Lung microvascular endothelial cell (primary cell): Measurements from ENCODE around the gene NEDD8. TPM values are rescaled to one million over a fixed set of nuclear protein-coding genes. Genes with fewer than 3 reads are reported as not detected.
A peak's percentile ranks its signal among the peaks of the same experiment; 100 is the strongest.

Experiments
- DNase-seq, 2 donors: peaks; one replicate each; pipeline versions ENCODE4 v3.0.0 to v3.0.0-alpha.2; 2010; ENCODE audit warnings: low read depth in 2 of 2
- total RNA-seq: library from RNA; depleted of rRNA; stranded (reverse); fragments of >200 nt; gene quantifications from 2 replicates; pipeline ENCODE4 v1.2.1, GENCODE V29; 2014

The NEDD8 gene
- total RNA-seq, 1 donor from 2014 or later: 210 TPM

- no peak for DNase-seq
Measured at GRCh38 chr14:24197056-24197450, 35.1 kb downstream of the NEDD8 start.

GRCh38 chr14:24196071-24197055 is 35.8 kb downstream of the NEDD8 start:
- DNase-seq: peak; percentile 30 to 41

GRCh38 chr14:24195186-24196070 is 36.7 kb downstream of the NEDD8 start, which contains the start of gene TM9SF1:
Gene TM9SF1, minus strand, starts transcription at chr14:24195441. Its CDS starts 422 bp downstream, at chr14:24195019.
- DNase-seq: peak; percentile 90 to 92

- DNase-seq: no peak
Measured at GRCh38 chr14:24194873-24195185, 37.3 kb downstream of the NEDD8 start.

- DNase-seq: no peak
Measured at GRCh38 chr14:24194186-24194872, 37.8 kb downstream of the NEDD8 start.

GRCh38 chr14:24192933-24193332 is 39.2 kb downstream of the NEDD8 start:
- no peak for DNase-seq

- no peak for DNase-seq
Measured at GRCh38 chr14:24190416-24190815, 41.8 kb downstream of the NEDD8 start.

GRCh38 chr14:24189460-24189859 is 42.7 kb downstream of the NEDD8 start:
- DNase-seq: no peak

- DNase-seq: no peak
Measured at GRCh38 chr14:24189059-24189375, 43.1 kb downstream of the NEDD8 start.

- peak; percentile 99 for DNase-seq
Measured at GRCh38 chr14:24188251-24189058, 43.7 kb downstream of the NEDD8 start, which contains the start of gene IPO4. Gene IPO4, minus strand, starts transcription at chr14:24188816. Its CDS starts 29 bp downstream, at chr14:24188787.

GRCh38 chr14:24187539-24187915 is 44.6 kb downstream of the NEDD8 start:
- DNase-seq: no peak

GRCh38 chr14:24186831-24187538 is 45.2 kb downstream of the NEDD8 start:
- DNase-seq: no peak

- no peak for DNase-seq
Measured at GRCh38 chr14:24185741-24186140, 46.4 kb downstream of the NEDD8 start.

- DNase-seq: no peak
Measured at GRCh38 chr14:24185026-24185425, 47.1 kb downstream of the NEDD8 start.

- no peak for DNase-seq
Measured at GRCh38 chr14:24184104-24184970, 47.8 kb downstream of the NEDD8 start.

- DNase-seq: no peak
Measured at GRCh38 chr14:24183014-24183481, 49.1 kb downstream of the NEDD8 start.

- DNase-seq: no peak
Measured at GRCh38 chr14:24182110-24182882, 49.9 kb downstream of the NEDD8 start.

- no peak for DNase-seq
Measured at GRCh38 chr14:24181371-24182077, 50.6 kb downstream of the NEDD8 start.
